K562 (cell line): ENCODE results near the gene BMP10. TPM values are rescaled to one million over a fixed set of nuclear protein-coding genes. Genes with fewer than 3 reads are reported as not detected.

Source experiments
- ARID1B ChIP-seq: fragments of 450-650 bp; IDR thresholded peaks from 2 replicates; pipeline ENCODE4 v1.6.1; 2016; ENCODE audit warnings: antibody characterized with exemption, mild to moderate bottlenecking, inconsistent platforms
- CHD2 ChIP-seq: IDR thresholded peaks from 2 replicates; pipeline ENCODE4 v1.6.1; 2011; ENCODE audit warnings: low read depth, low read length
- EP400 ChIP-seq: fragments of 450-650 bp; IDR thresholded peaks from 2 replicates; pipeline ENCODE4 v1.6.1; 2017; ENCODE audit warnings: antibody characterized with exemption, mild to moderate bottlenecking, moderate library complexity
- MGA ChIP-seq: fragments of 450-650 bp; IDR thresholded peaks from 2 replicates; pipeline ENCODE4 v1.6.1; 2016; ENCODE audit warnings: mild to moderate bottlenecking, moderate library complexity
- NEUROD1 ChIP-seq: fragments of 150-350 bp; IDR thresholded peaks from 2 replicates; pipeline ENCODE4 v1.6.1; 2014; ENCODE audit warnings: borderline replicate concordance, low read length, low read depth; ENCODE audit not compliant: partially characterized antibody
- NUFIP1 ChIP-seq: fragments of 450-650 bp; IDR thresholded peaks from 2 replicates; pipeline ENCODE4 v1.6.1; 2018; ENCODE audit not compliant: partially characterized antibody
- OTX1 ChIP-seq: fragments of 450-650 bp; formaldehyde crosslinking; IDR thresholded peaks from 2 replicates; pipeline ENCODE4 v1.4.0; 2022; ENCODE audit warnings: mild to moderate bottlenecking
- PML ChIP-seq: IDR thresholded peaks from 2 replicates; pipeline ENCODE4 v1.6.1; 2012; ENCODE audit warnings: low read length, inconsistent platforms
- RBM39 ChIP-seq: fragments of 200-400 bp; formaldehyde crosslinking; optimal IDR thresholded peaks from 2 replicates; pipeline ENCODE3; 2018; ENCODE audit warnings: low read depth, low read length
- SOX6 ChIP-seq: fragments of 450-650 bp; IDR thresholded peaks from 2 replicates; pipeline ENCODE4 v1.6.1; 2014; ENCODE audit warnings: mild to moderate bottlenecking
- STAG1 ChIP-seq: sonication (generic); formaldehyde crosslinking; IDR thresholded peaks from 2 replicates; pipeline ENCODE4 v1.5.0; 2020; ENCODE audit warnings: missing genetic modification reagents, borderline replicate concordance
- U2AF2 ChIP-seq: fragments of 200-400 bp; formaldehyde crosslinking; optimal IDR thresholded peaks from 2 replicates; pipeline ENCODE3; 2017; ENCODE audit warnings: low read depth, mild to moderate bottlenecking, low read length
- ZFP36 ChIP-seq: fragments of 150-350 bp; IDR thresholded peaks from 2 replicates; pipeline ENCODE4 v1.6.1; 2018; ENCODE audit warnings: low read length, low read depth; ENCODE audit not compliant: partially characterized antibody
- ZNF12 ChIP-seq: sonication (generic); formaldehyde crosslinking; IDR thresholded peaks from 2 replicates; pipeline ENCODE4 v1.4.0; 2020; ENCODE audit warnings: mild to moderate bottlenecking, missing genetic modification reagents
- polyA plus RNA-seq, 8 experiments: library from polyadenylated mRNA; depleted of rRNA in 4 of 8; stranded (reverse) in 5 of 8; unstranded in 3 of 8; fragments of >200 nt; fragmentation: Nextera tagmentation in 2 of 8; fragmentation: Illumina TruSeq in 1 of 8; extraction: Ambion mirVana in 2 of 8; extraction: Trizol in 1 of 8; gene quantifications; 2 replicates each; pipeline versions ENCODE4 v1.2.1 to v1.2.3, GENCODE V29; 2011 to 2014; ENCODE audit warnings: inconsistent platforms in 1 of 8, missing spikeins in 1 of 8
- total RNA-seq, 7 experiments: library from RNA; depleted of rRNA in 6 of 7; stranded (reverse); fragments of >200 nt in 6 of 7; fragmentation: Illumina TruSeq in 2 of 7; extraction: Trizol in 2 of 7; gene quantifications; 2 replicates each; pipeline versions ENCODE4 v1.2.1 to v1.2.3, GENCODE V29; 2011 to 2021; ENCODE audit warnings: low replicate concordance in 1 of 7
- TF ChIP-seq, protein P1 (sequence below): fragments of 250-450 bp; sonication (Bioruptor Pico); IDR thresholded peaks from 2 replicates; pipeline ENCODE4 v1.4.0; 2020; ENCODE audit warnings: borderline replicate concordance
- TF ChIP-seq, protein P2 (sequence below): fragments of 450-650 bp; formaldehyde crosslinking; IDR thresholded peaks from 2 replicates; pipeline ENCODE4 v1.4.0; 2020; ENCODE audit warnings: mild to moderate bottlenecking, moderate library complexity

The BMP10 gene
- total and polyA plus RNA-seq, 9 of the 15 experiments (the other 6 are each of a cell fraction or from before 2014, with no cell fraction given), result 0.11 to 0.91 (median 0.43) TPM

- TF ChIP-seq MGA (no peak), RBM39 (no peak), OTX1 (no peak), U2AF2 (no peak), SOX6 (peak; percentile 76), ZNF12 (CRISPR knock-in tag) (no peak), NEUROD1 (peak; percentile 67), CHD2 (no peak), ARID1B (peak; percentile 93), ZFP36 (no peak), PML (peak; percentile 47; the same call in 1 of the 2 replicates), NUFIP1 (no peak), STAG1 (CRISPR knock-in tag) (no peak), EP400 (peak; percentile 46)
- TF ChIP-seq, protein P1, sequence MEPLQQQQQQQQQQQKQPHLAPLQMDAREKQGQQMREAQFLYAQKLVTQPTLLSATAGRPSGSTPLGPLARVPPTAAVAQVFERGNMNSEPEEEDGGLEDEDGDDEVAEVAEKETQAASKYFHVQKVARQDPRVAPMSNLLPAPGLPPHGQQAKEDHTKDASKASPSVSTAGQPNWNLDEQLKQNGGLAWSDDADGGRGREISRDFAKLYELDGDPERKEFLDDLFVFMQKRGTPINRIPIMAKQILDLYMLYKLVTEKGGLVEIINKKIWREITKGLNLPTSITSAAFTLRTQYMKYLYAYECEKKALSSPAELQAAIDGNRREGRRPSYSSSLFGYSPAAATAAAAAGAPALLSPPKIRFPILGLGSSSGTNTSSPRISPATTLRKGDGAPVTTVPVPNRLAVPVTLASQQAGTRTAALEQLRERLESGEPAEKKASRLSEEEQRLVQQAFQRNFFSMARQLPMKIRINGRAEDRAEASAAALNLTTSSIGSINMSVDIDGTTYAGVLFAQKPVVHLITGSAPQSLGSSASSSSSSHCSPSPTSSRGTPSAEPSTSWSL (CRISPR knock-in tag), result no peak
- TF ChIP-seq, protein P2, sequence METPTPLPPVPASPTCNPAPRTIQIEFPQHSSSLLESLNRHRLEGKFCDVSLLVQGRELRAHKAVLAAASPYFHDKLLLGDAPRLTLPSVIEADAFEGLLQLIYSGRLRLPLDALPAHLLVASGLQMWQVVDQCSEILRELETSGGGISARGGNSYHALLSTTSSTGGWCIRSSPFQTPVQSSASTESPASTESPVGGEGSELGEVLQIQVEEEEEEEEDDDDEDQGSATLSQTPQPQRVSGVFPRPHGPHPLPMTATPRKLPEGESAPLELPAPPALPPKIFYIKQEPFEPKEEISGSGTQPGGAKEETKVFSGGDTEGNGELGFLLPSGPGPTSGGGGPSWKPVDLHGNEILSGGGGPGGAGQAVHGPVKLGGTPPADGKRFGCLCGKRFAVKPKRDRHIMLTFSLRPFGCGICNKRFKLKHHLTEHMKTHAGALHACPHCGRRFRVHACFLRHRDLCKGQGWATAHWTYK (CRISPR knock-in tag), result no peak
These were observed 21.6 kb downstream of the BMP10 start (continued) for GRCh38 chr2:68849579-68850030.
